Stomach smooth muscle (tissue), 2 donors: ENCODE measurements around the gene GPR3.

ENCODE experiments used
- H3K27ac ChIP-seq: one replicate; pipeline ENCODE4 v1.7.0; 2013; ENCODE audit warnings: mild to moderate bottlenecking, low read length, inconsistent platforms
- H3K27me3 ChIP-seq, 2 donors: one replicate each; pipeline ENCODE4 v1.7.0; 2013; ENCODE audit warnings: low read length in 2 of 2; ENCODE audit not compliant: insufficient read depth in 2 of 2, control insufficient read depth in 1 of 2
- H3K36me3 ChIP-seq, 2 donors: one replicate each; pipeline ENCODE4 v1.7.0; 2013; ENCODE audit warnings: low read length in 2 of 2; ENCODE audit not compliant: control insufficient read depth in 2 of 2, insufficient read depth in 2 of 2
- H3K4me1 ChIP-seq: one replicate; pipeline ENCODE4 v1.7.0; 2013; ENCODE audit warnings: low read length; ENCODE audit not compliant: control insufficient read depth, insufficient read depth
- H3K4me3 ChIP-seq, 2 donors: one replicate each; pipeline ENCODE4 v1.7.0; 2013; ENCODE audit warnings: low read length in 2 of 2
- H3K9ac ChIP-seq, 2 donors: one replicate each; pipeline ENCODE4 v1.7.0; 2013; ENCODE audit warnings: low read length in 2 of 2, mild to moderate bottlenecking in 1 of 2
- H3K9me3 ChIP-seq, 2 donors: one replicate each; pipeline ENCODE4 v1.7.0; 2013; ENCODE audit warnings: low read length in 2 of 2; ENCODE audit not compliant: control insufficient read depth in 2 of 2
- donor health status: healthy.
- donor health status: Pancreatic carcinoma.

The GPR3 gene

GRCh38 chr1:27414091-27414490, 21.7 kb downstream of the GPR3 start:
- Histone ChIP-seq H3K27me3 (no peaks in the 10 kb centered on the region), H3K4me1 (peaks cover 26% of the 10 kb centered on the region), H3K4me3 (no peak overlapping the region), H3K27ac (no peak overlapping the region), H3K9me3 (no peaks in the 10 kb centered on the region), H3K36me3 (peaks cover 59 to 60% of the 10 kb centered on the region in 2 donors), H3K9ac (peak overlapping the region in 1 of 2 donors; percentile 42)

- H3K9me3 ChIP-seq, result no peaks in the 10 kb centered on the region
- H3K4me3 ChIP-seq, result no peak overlapping the region
- H3K4me1 ChIP-seq, result peaks cover 31% of the 10 kb centered on the region
- H3K36me3 ChIP-seq, result peaks cover 44 to 45% of the 10 kb centered on the region in 2 donors
- peak overlapping the region; percentile 87 for H3K27ac ChIP-seq
- no peak overlapping the region for H3K9ac ChIP-seq
- no peaks in the 10 kb centered on the region for H3K27me3 ChIP-seq
Observed at GRCh38 chr1:27416387-27417111, 24.1 kb downstream of the GPR3 start.

GRCh38 chr1:27417713-27418112, 25.3 kb downstream of the GPR3 start:
- Histone ChIP-seq H3K9me3 (no peaks in the 10 kb centered on the region), H3K9ac (peak overlapping the region; percentile 68 to 78), H3K27ac (peak overlapping the region; percentile 87), H3K27me3 (no peaks in the 10 kb centered on the region), H3K36me3 (peaks cover 36 to 41% of the 10 kb centered on the region in 2 donors), H3K4me3 (no peak overlapping the region), H3K4me1 (peaks cover 31% of the 10 kb centered on the region)

- Histone ChIP-seq H3K27me3 (no peaks in the 10 kb centered on the region), H3K9me3 (no peaks in the 10 kb centered on the region), H3K27ac (peak overlapping the region; percentile 87), H3K4me3 (peak overlapping the region in 1 of 2 donors; percentile 8), H3K36me3 (peaks cover 27 to 32% of the 10 kb centered on the region in 2 donors), H3K9ac (peak overlapping the region; percentile 68 to 78), H3K4me1 (peaks cover 31% of the 10 kb centered on the region)
Observed at GRCh38 chr1:27418326-27419185, 26.1 kb downstream of the GPR3 start.

GRCh38 chr1:27423709-27424108, 31.3 kb downstream of the GPR3 start:
- Histone ChIP-seq H3K9me3 (no peaks in the 10 kb centered on the region), H3K4me1 (peaks cover 29% of the 10 kb centered on the region), H3K9ac (no peak overlapping the region), H3K36me3 (peaks cover 7 to 9% of the 10 kb centered on the region in 2 donors), H3K4me3 (no peak overlapping the region), H3K27me3 (no peaks in the 10 kb centered on the region), H3K27ac (no peak overlapping the region)

GRCh38 chr1:27427329-27427728, 34.9 kb downstream of the GPR3 start:
- Histone ChIP-seq H3K36me3 (peaks cover 7 to 9% of the 10 kb centered on the region in 2 donors), H3K4me3 (no peak overlapping the region), H3K9ac (peak overlapping the region in 1 of 2 donors; percentile 35), H3K27me3 (no peaks in the 10 kb centered on the region), H3K4me1 (peaks cover 43% of the 10 kb centered on the region), H3K27ac (peak overlapping the region; percentile 87), H3K9me3 (no peaks in the 10 kb centered on the region)

GRCh38 chr1:27427816-27428315, 35.4 kb downstream of the GPR3 start:
- H3K27ac ChIP-seq, result peak overlapping the region; percentile 87
- peaks cover 45% of the 10 kb centered on the region for H3K4me1 ChIP-seq
- H3K9ac ChIP-seq, result peak overlapping the region; percentile 35 to 55
- H3K27me3 ChIP-seq, result no peaks in the 10 kb centered on the region
- peak overlapping the region in 1 of 2 donors; percentile 33 for H3K4me3 ChIP-seq
- H3K9me3 ChIP-seq, result no peaks in the 10 kb centered on the region
- peaks cover 7 to 9% of the 10 kb centered on the region in 2 donors for H3K36me3 ChIP-seq

GRCh38 chr1:27428316-27429028, 36.0 kb downstream of the GPR3 start:
- Histone ChIP-seq H3K4me1 (peaks cover 45% of the 10 kb centered on the region), H3K27ac (peak overlapping the region; percentile 87), H3K4me3 (peak overlapping the region; percentile 23 to 33), H3K36me3 (peaks cover 7 to 9% of the 10 kb centered on the region in 2 donors), H3K9me3 (no peaks in the 10 kb centered on the region), H3K27me3 (no peaks in the 10 kb centered on the region), H3K9ac (peak overlapping the region; percentile 55 to 56)

- no peaks in the 10 kb centered on the region for H3K9me3 ChIP-seq
- H3K9ac ChIP-seq, result peak overlapping the region; percentile 42 to 56
- peaks cover 7 to 9% of the 10 kb centered on the region in 2 donors for H3K36me3 ChIP-seq
- peak overlapping the region; percentile 23 to 33 for H3K4me3 ChIP-seq
- H3K27me3 ChIP-seq, result no peaks in the 10 kb centered on the region
- H3K4me1 ChIP-seq, result peaks cover 43% of the 10 kb centered on the region
- H3K27ac ChIP-seq, result peak overlapping the region; percentile 87
Observed at GRCh38 chr1:27429029-27429425, 36.6 kb downstream of the GPR3 start.

GRCh38 chr1:27430903-27431600, 38.6 kb downstream of the GPR3 start:
- Histone ChIP-seq H3K4me1 (peaks cover 55% of the 10 kb centered on the region), H3K4me3 (no peak overlapping the region), H3K27ac (peak overlapping the region; percentile 37), H3K9ac (peak overlapping the region in 1 of 2 donors; percentile 2), H3K27me3 (no peaks in the 10 kb centered on the region), H3K9me3 (no peaks in the 10 kb centered on the region), H3K36me3 (peaks cover 7 to 9% of the 10 kb centered on the region in 2 donors)
